Measurements from ENCODE around the gene CDH20. TPM values are rescaled to one million over a fixed set of nuclear protein-coding genes. Genes with fewer than 3 reads are reported as not detected.
"Not testable (repeated sequence)": the region's sequence is repeated elsewhere in the genome, so short reads cannot be mapped to it uniquely, and the experiment has no call there.

The CDH20 gene
- polyA plus RNA-seq, 1 donor = 3.3 TPM

DNA sequence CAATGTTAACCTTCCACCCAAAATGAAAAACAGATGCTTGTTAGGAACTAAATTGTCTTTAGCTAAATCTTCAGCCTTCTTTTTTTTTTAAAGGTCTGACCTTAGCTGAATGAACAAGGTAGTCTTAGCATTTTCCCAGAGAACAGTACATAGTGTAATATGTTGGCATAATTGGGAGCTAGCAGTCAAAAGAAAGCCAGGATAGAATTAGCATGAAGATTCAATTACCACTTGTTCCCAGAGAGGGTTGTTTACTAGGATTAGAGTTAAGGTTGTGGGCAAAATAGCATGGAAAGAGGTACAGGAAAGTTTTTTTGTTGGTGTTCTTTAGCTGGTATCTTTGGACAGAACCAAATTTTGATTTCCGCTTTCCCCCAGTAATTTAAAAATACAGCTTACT is 6.9 kb downstream of the CDH20 start:
- no peak for DNase-seq

DNA sequence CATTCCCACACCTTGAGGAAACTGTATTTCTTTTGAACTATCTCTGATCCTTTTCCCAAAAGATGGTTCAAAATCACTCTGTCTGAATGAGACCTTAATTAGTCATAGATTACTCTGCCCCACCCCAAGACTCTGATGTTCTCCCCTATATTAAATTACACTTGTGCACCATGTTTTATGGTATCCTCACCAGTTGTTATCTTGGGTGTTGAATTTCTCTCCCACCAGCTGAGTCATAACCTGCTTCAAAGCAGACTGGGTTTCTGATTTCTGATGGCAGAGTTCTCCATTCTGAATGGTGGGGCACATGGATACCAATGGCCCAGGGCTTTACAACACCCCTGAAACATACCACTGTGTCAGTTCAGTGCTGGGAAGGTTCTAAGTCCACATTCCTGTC is 15.0 kb downstream of the CDH20 start:
- DNase-seq = no peak

DNA sequence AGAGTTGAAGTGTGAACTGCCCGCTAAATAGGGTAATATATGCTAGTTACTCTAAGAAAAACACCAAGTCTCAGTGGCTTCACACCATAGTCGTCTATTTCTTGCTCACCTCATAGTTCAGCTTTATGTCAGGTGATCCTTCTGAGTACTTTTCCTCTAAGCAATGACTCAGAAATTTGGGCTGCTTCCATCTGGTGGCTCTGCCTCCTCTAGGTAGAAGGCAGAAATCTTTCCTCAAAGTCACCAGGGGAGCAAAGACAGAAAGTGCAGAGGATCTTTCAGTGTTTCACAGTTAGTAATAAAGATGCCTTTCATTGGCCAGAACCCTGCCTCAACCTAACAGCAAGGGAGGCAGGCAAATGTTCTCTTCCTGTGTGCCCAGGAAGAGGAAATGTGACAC is 17.3 kb downstream of the CDH20 start:
- DNase-seq = no peak

DNA sequence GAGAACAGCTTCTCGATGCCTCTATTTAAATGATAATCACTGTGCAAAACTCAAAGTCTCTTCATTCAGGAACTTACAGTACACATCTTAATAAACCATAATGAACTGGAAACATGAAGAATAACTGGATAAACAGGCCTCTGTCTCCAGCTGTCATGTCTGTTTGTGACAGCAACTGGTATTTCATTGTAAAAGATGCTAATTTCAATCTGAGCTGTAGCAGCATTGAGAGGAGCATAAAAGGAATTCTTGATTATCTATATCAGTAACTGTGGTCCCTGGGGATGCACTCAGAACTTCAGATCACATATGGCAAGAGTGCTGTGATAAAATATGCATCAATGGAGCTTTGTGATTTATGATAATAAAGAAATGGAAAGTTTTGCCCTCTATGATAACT is 18.8 kb downstream of the CDH20 start:
- no peak for DNase-seq

DNA sequence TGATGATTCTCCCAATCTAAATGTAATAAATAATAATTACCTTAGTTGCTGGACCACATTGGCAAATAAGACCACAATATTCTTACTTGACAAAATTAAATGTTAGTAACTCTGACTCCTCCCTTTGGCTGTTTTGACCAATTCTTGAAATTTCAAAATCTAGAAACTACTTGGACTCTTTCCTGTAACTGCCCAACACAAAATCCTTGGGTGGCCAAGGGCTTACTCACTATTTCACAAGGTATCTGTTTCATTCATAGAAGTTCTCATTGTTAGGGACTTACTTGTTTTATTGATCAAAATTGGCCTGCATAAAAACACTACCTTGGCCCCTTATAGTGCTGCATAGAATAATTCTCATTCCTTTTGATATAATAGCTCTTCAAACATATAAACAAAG is 19.4 kb downstream of the CDH20 start:
- no peak for DNase-seq

DNA sequence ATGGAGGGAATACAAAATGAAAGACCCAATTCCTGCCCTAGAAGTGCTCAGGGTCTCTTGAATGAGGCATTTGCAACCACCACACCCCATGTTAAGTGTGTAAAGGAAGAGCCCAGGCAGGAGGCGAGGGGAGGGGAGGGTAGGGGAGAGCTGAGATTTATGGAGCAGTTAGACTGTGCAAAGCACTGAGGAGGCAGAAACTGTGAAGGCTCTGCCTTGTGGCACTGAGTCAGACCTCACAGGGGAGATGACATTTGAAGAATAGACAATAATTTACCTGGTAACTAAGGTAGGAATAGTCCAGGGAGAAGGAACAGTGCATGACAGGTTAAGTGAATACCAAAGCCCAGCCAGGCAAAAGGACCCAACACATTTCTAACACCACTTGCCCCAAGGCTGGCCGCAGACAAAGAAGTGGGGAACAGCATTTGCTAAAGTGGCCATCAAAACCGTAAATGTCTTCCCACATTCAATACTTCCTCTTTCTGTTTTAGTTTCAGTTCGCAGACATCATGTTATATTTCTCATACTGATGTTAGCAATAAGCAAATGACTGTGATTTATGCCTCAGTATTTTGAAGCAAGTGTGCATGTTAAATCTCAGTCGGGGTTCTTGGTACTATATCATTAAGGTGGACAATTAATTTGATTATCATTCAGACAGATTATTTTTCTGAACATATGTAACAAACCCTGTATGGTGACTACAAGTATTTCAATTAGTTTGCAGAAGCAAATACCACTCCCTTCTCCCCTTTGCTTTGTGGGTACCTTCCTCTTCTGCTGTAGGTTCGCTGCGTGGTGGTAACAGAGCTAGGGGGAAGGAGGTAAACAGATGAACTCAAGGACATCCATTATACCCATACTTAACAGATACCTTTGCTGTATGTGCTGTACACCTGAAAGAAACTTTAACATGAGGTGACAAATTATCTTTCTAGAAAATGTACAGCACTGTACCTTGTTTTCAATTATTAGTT is 27.5 kb downstream of the CDH20 start:
- DNase-seq = no peak

DNA sequence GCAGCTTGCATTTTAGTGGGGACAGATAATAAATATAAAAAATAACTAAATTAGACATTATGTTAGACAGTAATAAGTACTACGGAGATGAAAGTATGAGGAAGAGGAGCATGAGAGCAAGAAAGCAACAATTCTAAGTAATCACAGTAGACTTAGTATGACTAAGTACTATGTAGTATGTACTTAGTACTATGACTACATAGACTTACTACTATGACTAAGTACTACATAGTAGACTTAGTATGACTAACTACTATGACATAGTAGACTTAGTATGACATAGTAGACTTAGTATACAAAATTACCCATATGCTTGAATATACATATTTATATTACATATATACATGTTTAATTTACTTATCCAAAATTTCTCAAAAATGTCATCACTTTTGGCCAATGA is 29.3 kb downstream of the CDH20 start:
- no peak for DNase-seq

DNA sequence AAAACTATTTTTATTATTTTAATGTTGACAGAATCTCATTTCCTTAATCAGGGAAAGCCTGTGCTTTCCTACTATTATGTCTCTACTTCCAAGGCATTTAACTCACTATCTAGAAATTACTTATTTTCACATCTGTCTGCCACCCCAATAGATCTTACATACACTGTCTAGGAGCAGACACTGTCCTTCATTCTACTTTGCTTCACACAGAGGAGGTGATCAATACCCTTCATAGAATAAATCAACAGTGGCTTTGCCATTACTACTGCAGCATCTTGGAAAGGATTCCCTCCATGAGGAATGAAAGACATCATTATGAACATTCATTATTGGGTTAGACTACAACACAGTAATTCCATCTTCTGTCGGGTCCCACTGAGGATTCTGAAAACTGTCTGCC is 31.7 kb downstream of the CDH20 start:
- no peak for DNase-seq

DNA sequence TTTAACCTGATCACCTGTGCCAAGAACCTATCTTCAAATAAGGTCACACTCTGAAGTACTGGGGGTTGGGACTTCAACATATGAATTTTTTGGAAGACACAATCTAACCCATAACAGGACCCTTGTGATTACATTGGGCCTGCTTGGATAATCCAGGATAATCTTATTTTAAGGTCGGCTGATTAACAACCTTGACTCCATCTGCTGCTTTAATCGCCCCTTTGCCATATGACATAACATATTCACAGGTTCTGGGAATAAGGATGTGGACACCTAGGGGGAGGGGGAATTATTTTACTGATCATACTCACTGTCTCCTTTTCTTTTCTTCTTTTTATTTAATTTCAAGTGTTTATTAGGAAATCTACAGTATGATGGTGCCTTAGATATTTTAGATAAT is 34.8 kb downstream of the CDH20 start:
- no peak for DNase-seq

DNA sequence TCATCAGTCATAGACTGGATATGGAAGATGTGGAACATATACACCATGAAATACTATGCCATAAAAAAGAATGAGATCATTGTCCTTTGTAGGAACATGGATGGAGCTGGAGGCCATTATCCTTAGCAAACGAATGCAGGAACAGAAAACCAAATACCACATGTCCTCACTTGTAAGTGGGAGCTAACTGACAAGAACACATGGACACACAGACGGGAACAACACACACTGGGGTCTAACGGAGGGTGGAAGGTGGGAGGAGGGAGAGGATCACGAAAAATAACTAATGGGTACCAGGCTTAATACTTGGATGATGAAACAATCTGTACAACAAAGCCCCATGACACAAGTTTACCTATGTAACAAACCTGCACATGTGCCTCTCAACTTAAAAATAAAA is 36.4 kb downstream of the CDH20 start:
- DNase-seq = not testable (repeated sequence)

DNA sequence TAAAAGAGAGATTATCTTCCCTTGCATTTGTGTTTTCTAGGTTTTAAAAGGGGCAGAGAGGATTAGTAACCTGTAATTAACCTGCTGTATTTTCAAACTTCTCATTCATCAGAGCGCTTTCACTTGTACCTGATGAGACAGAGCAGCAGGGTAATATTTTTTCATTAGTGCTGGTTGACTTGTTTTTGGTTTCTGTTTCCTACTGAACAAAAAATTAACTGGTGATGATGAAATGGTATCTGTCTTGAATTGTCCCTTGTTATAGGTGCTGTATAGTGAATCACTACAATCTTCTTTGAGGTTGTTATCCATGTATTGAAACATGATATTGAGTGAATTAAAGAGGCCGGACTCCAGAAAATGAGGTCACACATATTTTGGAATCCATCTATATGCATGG is 37.9 kb downstream of the CDH20 start:
- no peak for DNase-seq

DNA sequence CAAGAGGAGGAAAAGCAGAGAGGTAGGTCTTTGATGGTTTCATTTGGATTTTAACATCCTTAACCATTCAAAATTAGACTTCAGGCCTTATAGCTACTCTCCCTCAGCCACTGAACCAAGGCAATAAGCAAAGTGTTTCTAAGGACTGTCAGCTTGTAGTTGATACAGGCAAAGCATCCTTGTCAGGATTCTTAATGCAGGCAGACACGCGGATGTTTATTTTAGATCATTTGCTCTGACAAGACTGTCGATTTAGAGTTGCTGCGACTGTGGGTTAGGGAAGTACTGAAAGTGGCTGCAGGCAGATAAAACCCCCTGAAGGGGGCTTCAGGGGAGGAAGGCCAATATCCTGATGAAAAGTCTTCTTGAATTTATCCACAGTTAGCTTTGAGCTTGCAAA is 46.6 kb downstream of the CDH20 start:
- no peak for DNase-seq

DNA sequence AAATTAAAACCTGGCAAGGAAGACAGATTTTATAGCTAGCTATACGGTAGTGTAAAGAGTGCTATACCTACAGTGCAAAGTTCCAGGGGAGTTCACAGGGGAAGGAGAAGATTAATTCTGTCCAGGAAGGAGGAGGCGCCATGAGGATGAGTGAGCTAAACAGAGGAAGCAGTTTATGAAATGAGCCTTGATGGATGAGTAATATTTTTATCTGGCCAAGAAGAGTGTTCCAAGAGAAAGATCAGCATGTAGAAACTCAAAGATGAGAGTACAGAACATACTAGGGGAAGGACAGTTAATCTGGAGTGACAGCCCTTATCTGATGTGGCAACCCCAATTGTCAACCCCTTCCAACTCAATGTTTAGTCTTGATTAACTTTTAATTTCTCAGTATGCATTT is 54.8 kb downstream of the CDH20 start:
- DNase-seq = no peak

DNA sequence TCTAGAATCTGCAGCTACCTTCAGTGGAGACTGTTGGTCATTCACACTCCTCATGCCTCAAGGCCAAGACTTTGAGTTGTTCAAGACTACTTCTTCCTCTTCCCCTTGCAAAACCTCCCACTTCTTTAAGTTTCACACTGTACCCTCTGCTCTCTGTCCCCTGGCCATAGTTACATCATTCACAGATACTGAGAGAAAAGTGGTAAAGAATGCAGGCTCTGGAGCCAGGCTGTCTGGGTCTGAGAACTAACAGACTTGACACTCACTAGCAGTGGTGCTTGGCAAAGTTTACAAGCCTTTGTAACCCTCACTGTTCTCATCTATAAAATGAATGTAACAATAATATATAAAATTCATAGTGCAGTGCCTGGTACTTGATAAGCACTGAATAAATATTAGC is 61.8 kb downstream of the CDH20 start:
- no peak for DNase-seq

DNA sequence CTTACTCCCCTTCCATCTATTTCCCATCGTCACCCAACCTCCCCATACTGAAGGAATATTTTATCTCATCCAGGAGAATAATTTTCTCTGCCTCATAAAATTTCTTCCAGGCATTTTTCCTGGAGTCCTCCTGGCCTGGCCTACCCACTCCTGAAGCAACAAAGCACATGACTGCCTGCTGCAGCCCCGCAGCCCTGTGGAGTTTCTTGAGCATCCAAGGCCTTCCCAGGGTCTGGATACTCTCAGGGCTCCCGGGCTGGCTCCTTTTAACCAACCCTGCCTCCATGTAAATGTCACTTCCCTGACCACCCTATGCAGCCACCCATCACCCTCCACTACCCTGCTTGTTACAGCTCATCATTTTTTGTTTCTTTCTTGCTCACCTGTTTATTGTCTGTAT is 64.0 kb downstream of the CDH20 start:
- DNase-seq = no peak

DNA sequence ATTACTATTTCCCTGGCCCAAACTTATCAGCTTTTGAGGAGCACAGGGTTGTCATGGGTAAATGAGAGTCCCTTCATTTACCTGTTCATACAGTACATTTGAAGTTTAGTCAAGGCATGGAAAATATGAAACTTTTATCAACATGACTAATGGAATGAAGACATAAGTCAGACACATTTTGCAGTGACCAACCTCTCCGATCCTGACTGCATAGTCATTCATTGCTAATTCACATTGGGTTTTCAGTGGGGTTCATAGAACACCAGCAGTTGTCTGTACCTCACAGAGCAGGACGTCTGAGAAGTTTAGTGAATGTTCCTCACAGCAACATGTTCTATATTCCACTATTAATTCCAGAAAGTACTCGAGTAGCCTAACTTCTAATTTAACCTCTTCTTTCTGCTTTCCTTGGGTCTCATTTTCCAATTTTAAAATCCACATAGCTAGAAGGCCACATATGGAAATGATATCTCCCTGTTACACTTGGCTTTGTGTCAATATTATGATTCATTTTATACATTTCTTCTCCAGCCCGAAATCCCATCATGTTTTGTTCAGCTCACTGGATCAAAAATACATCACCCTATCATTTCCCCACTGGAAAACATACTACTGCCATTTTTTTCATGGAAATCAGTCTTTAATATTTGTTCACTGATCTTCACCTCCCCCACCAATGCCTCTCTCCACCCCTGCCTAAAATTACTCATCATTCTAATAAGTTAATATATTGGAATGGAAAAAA is 65.9 kb downstream of the CDH20 start:
- no peak for DNase-seq

DNA sequence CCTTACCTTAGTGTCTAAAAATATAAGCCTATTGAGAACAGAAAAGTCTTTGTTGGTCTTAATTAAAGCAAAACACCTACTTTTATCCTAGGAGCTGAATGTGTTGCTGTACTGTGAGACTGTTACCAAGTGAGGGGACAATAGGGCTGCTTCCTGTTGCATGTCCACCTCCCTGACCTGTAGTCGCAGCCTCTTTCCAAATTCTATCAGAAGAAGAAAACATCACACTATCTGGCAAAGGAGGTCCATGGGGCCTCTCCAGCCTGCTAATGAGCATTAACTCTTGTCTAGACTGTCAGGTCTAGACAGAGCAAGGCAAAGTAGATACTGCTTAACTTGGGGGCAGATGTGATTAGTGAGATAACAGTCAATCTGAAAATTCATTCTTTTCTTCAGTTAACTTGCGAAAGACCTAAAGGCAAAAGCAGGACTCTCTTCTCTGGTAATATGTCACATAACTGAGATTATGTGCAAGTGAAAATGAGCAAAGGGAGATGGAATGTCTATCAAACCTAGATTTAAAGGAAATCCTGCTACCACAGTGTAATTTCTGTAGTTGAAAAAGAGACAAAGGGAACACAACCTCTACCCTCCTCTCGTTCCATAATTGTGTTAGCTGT is 66.9 kb downstream of the CDH20 start:
- DNase-seq = no peak

DNA sequence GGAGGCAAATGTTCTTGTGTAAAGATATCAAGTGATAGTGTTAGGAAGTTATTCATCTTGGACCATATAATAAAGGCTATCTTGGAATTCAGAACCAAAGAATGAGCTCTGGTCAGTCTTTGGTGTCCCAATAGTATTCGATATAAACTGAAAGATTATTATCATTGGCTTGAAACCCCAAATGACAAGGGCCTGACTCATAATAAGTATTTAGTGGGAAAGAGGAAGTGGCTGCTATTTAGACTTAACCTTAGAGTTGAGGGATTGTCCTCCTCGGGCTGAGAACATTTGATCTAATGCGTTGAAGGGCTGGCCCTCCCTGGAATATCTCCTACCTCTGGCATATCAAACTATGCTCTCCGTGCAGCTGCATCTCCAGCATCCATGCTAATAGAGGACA is 67.5 kb downstream of the CDH20 start:
- no peak for DNase-seq

DNA sequence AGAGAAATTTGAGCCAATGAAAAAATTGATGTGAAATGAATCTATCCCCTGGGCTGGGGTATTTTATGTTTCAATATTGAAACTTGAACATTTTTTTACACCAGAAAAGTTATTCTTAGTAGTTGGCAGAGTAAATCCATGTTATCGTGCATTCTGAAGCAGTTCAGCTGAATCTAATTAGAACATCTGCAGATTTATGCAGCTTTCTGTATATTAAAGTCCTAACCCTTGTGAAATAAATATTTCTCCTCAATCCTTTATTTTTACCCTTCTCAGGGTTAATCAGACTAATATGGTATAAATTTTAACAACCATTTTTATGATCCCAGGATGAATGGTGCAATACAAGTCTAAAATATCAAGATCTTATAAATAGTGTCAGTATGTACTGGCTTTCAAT is 69.5 kb downstream of the CDH20 start:
- DNase-seq = no peak

DNA sequence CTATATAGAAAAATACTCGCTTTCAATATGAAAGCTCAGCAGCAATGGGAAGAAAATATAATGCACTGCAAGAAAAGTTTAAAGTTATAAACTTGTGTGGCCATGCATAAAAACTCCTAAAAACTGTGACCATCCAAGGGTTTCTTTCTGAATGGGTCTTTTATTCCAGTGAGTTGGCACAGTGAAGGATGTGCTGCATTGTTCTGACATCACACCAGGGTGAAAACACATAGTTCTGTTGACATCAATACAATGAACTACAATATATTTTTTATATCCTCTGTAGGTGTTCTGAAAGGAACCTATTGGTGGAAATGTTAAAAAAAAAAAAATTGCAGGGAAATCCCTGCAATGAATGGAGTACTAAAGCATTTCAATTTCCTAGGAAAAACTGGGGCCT is 80.2 kb downstream of the CDH20 start:
- no peak for DNase-seq

DNA sequence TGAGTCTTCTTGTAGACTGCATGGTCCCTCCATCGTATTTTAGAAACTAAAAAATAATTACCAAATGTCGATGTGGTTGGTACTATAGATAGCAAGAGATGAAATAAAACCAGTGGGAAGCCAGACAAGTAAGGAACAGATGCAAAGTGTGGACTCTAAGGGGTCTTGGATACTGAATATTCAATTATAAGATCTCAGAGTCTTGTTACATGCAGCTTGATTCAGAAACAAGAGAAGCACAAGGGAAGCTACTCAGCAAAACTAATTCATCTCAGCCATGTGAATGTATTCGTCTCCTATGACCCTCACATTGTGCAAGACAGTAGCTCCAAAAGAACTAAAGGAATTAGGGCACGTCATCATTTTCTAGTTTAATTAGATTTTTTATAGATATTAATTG is 80.9 kb downstream of the CDH20 start:
- DNase-seq = no peak

DNA sequence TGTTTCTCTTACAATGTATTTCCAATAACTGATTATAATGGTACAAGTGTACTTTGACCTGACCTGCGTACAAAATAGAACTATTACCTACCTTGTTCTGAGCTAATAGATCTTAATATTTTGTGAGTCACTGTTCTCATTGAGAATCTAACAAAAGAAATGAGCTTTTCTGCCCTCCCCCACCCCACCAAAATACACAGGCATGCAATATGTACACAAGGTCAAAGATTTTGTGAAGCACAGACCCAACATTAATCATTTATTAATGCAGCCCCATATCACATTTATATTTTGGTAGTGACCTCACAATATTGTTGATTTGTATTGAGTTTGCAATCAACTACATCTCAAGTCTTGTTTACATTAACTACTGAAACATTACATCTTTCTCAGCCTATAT is 86.5 kb downstream of the CDH20 start:
- no peak for DNase-seq

DNA sequence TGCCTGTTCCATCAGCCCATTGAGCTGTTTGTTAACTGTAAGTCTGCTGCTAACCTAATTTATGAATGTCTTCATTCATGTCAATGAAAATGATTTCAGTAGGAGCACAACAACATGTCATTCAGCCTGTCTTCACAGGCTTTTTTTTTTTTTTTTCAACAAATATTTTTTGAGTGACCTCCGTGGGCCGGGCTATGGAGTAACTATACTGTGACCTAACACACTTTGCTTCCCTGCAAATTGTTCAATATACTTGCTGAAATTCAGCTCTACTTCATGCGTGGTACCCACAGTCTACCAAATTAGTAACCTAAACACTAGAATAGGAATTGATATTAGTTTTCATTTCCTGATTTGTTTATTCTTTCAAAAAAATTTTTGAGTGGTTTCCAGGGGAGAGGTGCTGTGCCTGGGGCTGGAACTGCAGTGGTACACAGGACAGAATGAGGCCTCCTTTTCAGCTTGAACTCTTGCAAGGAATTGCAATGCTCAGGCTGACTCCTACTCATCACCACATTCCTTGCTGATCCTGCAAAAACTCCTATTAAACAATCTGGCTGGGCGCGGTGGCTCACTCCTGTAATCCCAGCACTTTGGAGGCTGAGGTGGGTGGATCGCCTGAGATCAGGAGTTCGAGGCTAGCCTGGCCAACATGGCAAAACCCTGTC is 87.1 kb downstream of the CDH20 start:
- DNase-seq = no peak

Measured in left kidney (tissue), 2 donors.